IMR-90 (cell line): Measurements from ENCODE around the gene TM4SF18. TPM values are rescaled to one million over a fixed set of nuclear protein-coding genes. Genes with fewer than 3 reads are reported as not detected.
A peak's percentile ranks its signal among the peaks of the same experiment; 100 is the strongest.

ENCODE experiments used
- ATAC-seq: fragments of 200-7000 bp; cut with Tn5 transposase; 2 replicates; pipeline ENCODE4 v1.9.1; 2020; ENCODE audit warnings: low read depth, mild to moderate bottlenecking, moderate library complexity
- BruUV-seq: library from RNA; stranded (reverse); fragments of 400-500 nt; replicated peaks from 2 replicates; lab custom pipeline; 2021; lab: Mats Ljungman, UMichigan
- CTCF ChIA-PET: fragments of 300-600 bp; formaldehyde crosslinking; extraction: SDS; loops from one replicate; lab custom pipeline; 2021; ENCODE audit warnings: antibody characterized with exemption; lab: Yijun Ruan, JAX
- POLR2A ChIA-PET: fragments of 300-600 bp; sonication (Branson Sonifier 250); formaldehyde crosslinking; loops from one replicate; lab custom pipeline; 2022; ENCODE audit warnings: antibody characterized with exemption; ENCODE audit not compliant: unreplicated experiment; lab: Charles Lee
- DNase-seq: peaks from one replicate; pipeline ENCODE4 v3.0.0; 2013
- H2AFZ ChIP-seq: replicated peaks from 2 replicates; pipeline ENCODE3; 2013; ENCODE audit warnings: low read length, mild to moderate bottlenecking; ENCODE audit not compliant: poor library complexity
- H2AK5ac ChIP-seq: 2 replicates; pipeline ENCODE4 v1.6.1; 2013; ENCODE audit warnings: low read depth, low read length, inconsistent platforms
- H2AK9ac ChIP-seq: replicated peaks from 2 replicates; pipeline ENCODE3; 2013; ENCODE audit warnings: mild to moderate bottlenecking, low read depth, low read length, moderate library complexity; ENCODE audit not compliant: poor library complexity
- H2BK120ac ChIP-seq: 2 replicates; pipeline ENCODE4 v1.6.1; 2013; ENCODE audit warnings: low read depth, low read length, inconsistent platforms
- H2BK15ac ChIP-seq: 3 replicates; pipeline ENCODE4 v1.6.1; 2013; ENCODE audit warnings: low read depth, low read length, inconsistent platforms
- H2BK20ac ChIP-seq: 2 replicates; pipeline ENCODE4 v1.6.1; 2013; ENCODE audit warnings: low read depth, mild to moderate bottlenecking, inconsistent platforms, low read length, moderate library complexity
- H2BK5ac ChIP-seq: 2 replicates; pipeline ENCODE4 v1.6.1; 2013; ENCODE audit warnings: mild to moderate bottlenecking, low read depth, low read length, inconsistent platforms; ENCODE audit not compliant: poor library complexity, severe bottlenecking
- H3K14ac ChIP-seq: replicated peaks from 2 replicates; pipeline ENCODE4 v1.6.1; 2013; ENCODE audit warnings: low read depth, low read length, inconsistent platforms
- H3K18ac ChIP-seq: 2 replicates; pipeline ENCODE4 v1.6.1; 2013; ENCODE audit warnings: low read depth, low read length, control low read depth
- H3K23ac ChIP-seq: 2 replicates; pipeline ENCODE4 v1.6.1; 2013; ENCODE audit warnings: low read depth, low read length, inconsistent platforms
- H3K27ac ChIP-seq: 2 replicates; pipeline ENCODE4 v1.5.1; 2013; ENCODE audit warnings: mild to moderate bottlenecking, control low read depth, low read length; ENCODE audit not compliant: insufficient read depth
- H3K27me3 ChIP-seq: 2 replicates; pipeline ENCODE4 v1.6.1; 2013; ENCODE audit warnings: low read length; ENCODE audit not compliant: control insufficient read depth, insufficient read depth
- H3K36me3 ChIP-seq: 2 replicates; pipeline ENCODE4 v1.6.1; 2013; ENCODE audit warnings: low read length, mixed read lengths; ENCODE audit not compliant: control insufficient read depth, insufficient read depth
- H3K4ac ChIP-seq: 2 replicates; pipeline ENCODE4 v1.6.1; 2013; ENCODE audit warnings: low read depth, low read length, inconsistent platforms
- H3K4me1 ChIP-seq: 2 replicates; pipeline ENCODE4 v1.6.1; 2013; ENCODE audit warnings: low read length, mixed read lengths; ENCODE audit not compliant: control insufficient read depth, insufficient read depth
- H3K4me2 ChIP-seq: 2 replicates; pipeline ENCODE4 v1.6.1; 2013; ENCODE audit warnings: low read depth, mild to moderate bottlenecking, control low read depth, low read length, moderate library complexity
- H3K4me3 ChIP-seq: 2 replicates; pipeline ENCODE4 v1.5.1; 2013; ENCODE audit warnings: low read depth, mild to moderate bottlenecking, control low read depth, low read length, moderate library complexity; ENCODE audit not compliant: insufficient read depth
- H3K56ac ChIP-seq: 2 replicates; pipeline ENCODE4 v1.6.1; 2013; ENCODE audit warnings: low read length, inconsistent platforms; ENCODE audit not compliant: insufficient read depth; ENCODE audit errors: extremely low read depth
- H3K79me1 ChIP-seq, 2 experiments: 2 replicates each; pipeline ENCODE4 v1.6.1; 2013; ENCODE audit warnings: low read length in 2 of 2, inconsistent platforms in 1 of 2, low read depth in 1 of 2
- H3K9ac ChIP-seq: 2 replicates; pipeline ENCODE4 v1.6.1; 2013; ENCODE audit warnings: low read depth, low read length, control low read depth
- H3K9me1 ChIP-seq: 2 replicates; pipeline ENCODE4 v1.6.1; 2013; ENCODE audit warnings: low read length, inconsistent platforms; ENCODE audit not compliant: insufficient read depth
- H3K9me3 ChIP-seq: 2 replicates; pipeline ENCODE4 v1.6.1; 2013; ENCODE audit warnings: low read length; ENCODE audit not compliant: control insufficient read depth, insufficient read depth
- H4K20me1 ChIP-seq: 2 replicates; pipeline ENCODE4 v1.6.1; 2013; ENCODE audit warnings: low read length, inconsistent platforms; ENCODE audit not compliant: insufficient read depth
- H4K5ac ChIP-seq: 2 replicates; pipeline ENCODE4 v1.6.1; 2013; ENCODE audit warnings: mild to moderate bottlenecking, low read depth, low read length, control low read depth
- H4K8ac ChIP-seq, 2 experiments: 2 replicates each; pipeline ENCODE4 v1.6.1; 2013; ENCODE audit warnings: low read depth in 2 of 2, low read length in 2 of 2, control low read depth in 1 of 2, inconsistent platforms in 1 of 2
- H4K91ac ChIP-seq: 2 replicates; pipeline ENCODE4 v1.6.1; 2013; ENCODE audit warnings: low read depth, low read length, inconsistent platforms; ENCODE audit not compliant: insufficient read depth
- CHD1 ChIP-seq: IDR thresholded peaks from 2 replicates; pipeline ENCODE4 v1.6.1; 2012; ENCODE audit warnings: low read depth, low read length, improper control_type of control experiment
- FOS ChIP-seq: fragments of 150-350 bp; IDR thresholded peaks from 2 replicates; pipeline ENCODE4 v1.6.1; 2016; ENCODE audit warnings: low read depth, low read length
- MAFK ChIP-seq: IDR thresholded peaks from 2 replicates; pipeline ENCODE4 v1.6.1; 2012; ENCODE audit warnings: low read depth, low read length, improper control_type of control experiment
- MAZ ChIP-seq: IDR thresholded peaks from 2 replicates; pipeline ENCODE4 v1.6.1; 2012; ENCODE audit warnings: low read depth, mild to moderate bottlenecking, low read length, improper control_type of control experiment, moderate library complexity, borderline replicate concordance
- MXI1 ChIP-seq: IDR thresholded peaks from 2 replicates; pipeline ENCODE4 v1.6.1; 2012; ENCODE audit warnings: low read depth, mild to moderate bottlenecking, low read length, moderate library complexity, borderline replicate concordance
- NFE2L2 ChIP-seq: fragments of 150-350 bp; IDR thresholded peaks from 2 replicates; pipeline ENCODE4 v1.6.1; 2016; ENCODE audit warnings: low read depth, mild to moderate bottlenecking, low read length
- POLR2A ChIP-seq: IDR thresholded peaks from 2 replicates; pipeline ENCODE4 v1.6.1; 2012; ENCODE audit warnings: mild to moderate bottlenecking, low read depth, low read length
- RAD21 ChIP-seq: IDR thresholded peaks from 2 replicates; pipeline ENCODE4 v1.6.1; 2012; ENCODE audit warnings: low read length, improper control_type of control experiment
- WGBS, 2 experiments: methylation state at CpG; one replicate each; pipeline versions ENCODE4 v1.1.5 to v1.1.7; 2013; ENCODE audit warnings: missing lambda C conversion rate in 2 of 2; ENCODE audit not compliant: insufficient read length in 1 of 2; ENCODE audit errors: extremely low coverage in 2 of 2; 5-methylcytosine and 5-hydroxymethylcytosine counted together
- dilution Hi-C: fragments of 300-500 bp; cut with HindIII; formaldehyde crosslinking; loops from one replicate; pipeline ENCODE4 v1.14.3; 2018; ENCODE audit warnings: low sequenced_read_pairs; ENCODE audit not compliant: unreplicated experiment
- in situ Hi-C: fragments of 300-500 bp; cut with MboI; formaldehyde crosslinking; loops from 3 replicates; pipeline ENCODE4 v1.14.3; 2019; ENCODE audit warnings: low sequenced_read_pairs, inconsistent platforms, mixed read lengths
- intact Hi-C: fragments of 100-400 bp; cut with micrococcal nuclease; formaldehyde crosslinking; loops from 2 replicates; pipeline ENCODE4 v1.10.0; 2022
- polyA plus RNA-seq, 3 experiments: library from polyadenylated mRNA; depleted of rRNA; stranded (reverse); fragments of >200 nt; gene quantifications; 2 replicates each; pipeline ENCODE4 v1.2.3, GENCODE V29; 2012; ENCODE audit warnings: low replicate concordance in 1 of 3
- total RNA-seq: library from RNA; depleted of rRNA; stranded (reverse); fragments of >200 nt; gene quantifications from 2 replicates; pipeline ENCODE4 v1.2.3, GENCODE V29; 2012
- TF ChIP-seq, protein P1 (sequence below): conservative IDR thresholded peaks from 2 replicates; pipeline ENCODE4 v1.5.1; 2012; ENCODE audit warnings: mild to moderate bottlenecking, low read depth, low read length, improper control_type of control experiment
- TF ChIP-seq, protein P2 (sequence below): fragments of 150-350 bp; IDR thresholded peaks from 2 replicates; pipeline ENCODE4 v1.6.1; 2017; ENCODE audit warnings: mild to moderate bottlenecking, antibody characterized with exemption, low read length, low read depth
- TF ChIP-seq, protein P3 (sequence below): fragments of 150-350 bp; IDR thresholded peaks from 2 replicates; pipeline ENCODE4 v1.6.1; 2016; ENCODE audit warnings: low read depth, mild to moderate bottlenecking, low read length, moderate library complexity, borderline replicate concordance

Gene TM4SF18
- total and polyA plus RNA-seq, 2 of the 4 experiments (the other 2 are of a cell fraction): under 0.01 TPM; not detected in 1

DNA sequence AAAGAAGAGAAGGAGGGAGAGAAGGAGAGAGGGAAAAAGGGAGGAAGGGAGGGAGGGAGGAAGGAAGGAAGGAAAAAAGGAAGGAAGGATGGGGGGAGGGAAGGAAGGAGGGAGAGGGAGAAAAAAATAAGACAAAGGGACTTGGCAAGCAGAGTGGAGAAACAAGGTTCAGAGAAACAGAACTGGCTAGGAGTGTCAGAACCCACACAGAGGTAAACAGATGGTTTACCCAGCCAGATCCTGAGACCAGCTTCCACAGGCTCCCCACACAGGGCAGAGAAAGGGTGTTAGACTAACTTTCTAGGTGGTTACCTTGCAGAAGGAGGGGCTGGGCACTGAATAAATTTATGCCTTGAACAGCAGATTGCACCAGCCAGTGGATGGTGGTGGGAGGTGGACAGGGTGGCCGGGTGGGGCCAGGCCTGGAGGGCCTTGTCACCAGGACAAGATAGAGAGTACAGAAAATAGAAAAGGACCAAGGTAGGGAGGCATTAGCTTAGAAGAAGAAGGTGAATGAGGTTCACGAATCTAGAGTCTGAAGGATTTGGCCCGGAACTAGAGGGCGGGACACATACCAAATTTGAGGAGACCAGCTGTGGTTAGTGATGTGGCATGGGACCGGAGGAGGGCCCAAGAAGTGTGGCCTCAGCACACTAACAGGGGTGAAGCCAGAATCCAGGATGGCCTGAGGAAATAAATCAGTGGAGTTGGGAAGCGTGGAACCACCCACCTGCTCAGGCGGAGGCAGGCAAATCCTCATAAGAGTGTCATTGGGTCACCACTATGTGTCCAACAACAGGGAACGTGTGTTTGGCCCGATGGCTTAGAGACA, 45.3 kb upstream of the TM4SF18 start:
- H3K9ac ChIP-seq: peak overlapping the region; percentile 6
- H3K9me1 ChIP-seq: peaks cover 28% of the 10 kb centered on the region
- peak overlapping the region; percentile 83 for H2BK15ac ChIP-seq
- peak overlapping the region; percentile 91 for H3K18ac ChIP-seq
- ChIA-PET CTCF (interaction anchor here (0.6 kb wide), 1 partner anchor 46 kb away, joined by 3 read pairs; no protein-coding TSS in a partner anchor), POLR2A (interaction anchor here (0.5 to 1.7 kb wide), 2 partner anchors 8 to 40 kb away, joined by 3 to 5 read pairs; no protein-coding TSS in a partner anchor)
- dilution Hi-C loops: no loop called here
- peak overlapping the region; percentile 91 for H2BK120ac ChIP-seq
- H4K91ac ChIP-seq: peak overlapping the region; percentile 80
- peaks cover 23% of the 10 kb centered on the region for H3K4me1 ChIP-seq
- peak overlapping the region; percentile 88 for H2AK9ac ChIP-seq
- H3K9me3 ChIP-seq: no peaks in the 10 kb centered on the region
- H3K36me3 ChIP-seq: peaks cover 9% of the 10 kb centered on the region
- in situ Hi-C loops: no loop called here
- intact Hi-C loops: no loop called here
- H3K4ac ChIP-seq: peak overlapping the region; percentile 88
- H3K27me3 ChIP-seq: no peaks in the 10 kb centered on the region
- peak overlapping the region; percentile 93 for H4K5ac ChIP-seq
- peak overlapping the region; percentile 68 for H2AFZ ChIP-seq
- ATAC-seq: no peak
- TF ChIP-seq MXI1 (no peak), RAD21 (no peak), MAZ (no peak), NFE2L2 (no peak), CHD1 (no peak), FOS (no peak), POLR2A (no peak), MAFK (no peak)
- TF ChIP-seq, protein P1, sequence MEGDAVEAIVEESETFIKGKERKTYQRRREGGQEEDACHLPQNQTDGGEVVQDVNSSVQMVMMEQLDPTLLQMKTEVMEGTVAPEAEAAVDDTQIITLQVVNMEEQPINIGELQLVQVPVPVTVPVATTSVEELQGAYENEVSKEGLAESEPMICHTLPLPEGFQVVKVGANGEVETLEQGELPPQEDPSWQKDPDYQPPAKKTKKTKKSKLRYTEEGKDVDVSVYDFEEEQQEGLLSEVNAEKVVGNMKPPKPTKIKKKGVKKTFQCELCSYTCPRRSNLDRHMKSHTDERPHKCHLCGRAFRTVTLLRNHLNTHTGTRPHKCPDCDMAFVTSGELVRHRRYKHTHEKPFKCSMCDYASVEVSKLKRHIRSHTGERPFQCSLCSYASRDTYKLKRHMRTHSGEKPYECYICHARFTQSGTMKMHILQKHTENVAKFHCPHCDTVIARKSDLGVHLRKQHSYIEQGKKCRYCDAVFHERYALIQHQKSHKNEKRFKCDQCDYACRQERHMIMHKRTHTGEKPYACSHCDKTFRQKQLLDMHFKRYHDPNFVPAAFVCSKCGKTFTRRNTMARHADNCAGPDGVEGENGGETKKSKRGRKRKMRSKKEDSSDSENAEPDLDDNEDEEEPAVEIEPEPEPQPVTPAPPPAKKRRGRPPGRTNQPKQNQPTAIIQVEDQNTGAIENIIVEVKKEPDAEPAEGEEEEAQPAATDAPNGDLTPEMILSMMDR: no peak
- TF ChIP-seq, protein P2, sequence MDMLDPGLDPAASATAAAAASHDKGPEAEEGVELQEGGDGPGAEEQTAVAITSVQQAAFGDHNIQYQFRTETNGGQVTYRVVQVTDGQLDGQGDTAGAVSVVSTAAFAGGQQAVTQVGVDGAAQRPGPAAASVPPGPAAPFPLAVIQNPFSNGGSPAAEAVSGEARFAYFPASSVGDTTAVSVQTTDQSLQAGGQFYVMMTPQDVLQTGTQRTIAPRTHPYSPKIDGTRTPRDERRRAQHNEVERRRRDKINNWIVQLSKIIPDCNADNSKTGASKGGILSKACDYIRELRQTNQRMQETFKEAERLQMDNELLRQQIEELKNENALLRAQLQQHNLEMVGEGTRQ: no peak
- TF ChIP-seq, protein P3, sequence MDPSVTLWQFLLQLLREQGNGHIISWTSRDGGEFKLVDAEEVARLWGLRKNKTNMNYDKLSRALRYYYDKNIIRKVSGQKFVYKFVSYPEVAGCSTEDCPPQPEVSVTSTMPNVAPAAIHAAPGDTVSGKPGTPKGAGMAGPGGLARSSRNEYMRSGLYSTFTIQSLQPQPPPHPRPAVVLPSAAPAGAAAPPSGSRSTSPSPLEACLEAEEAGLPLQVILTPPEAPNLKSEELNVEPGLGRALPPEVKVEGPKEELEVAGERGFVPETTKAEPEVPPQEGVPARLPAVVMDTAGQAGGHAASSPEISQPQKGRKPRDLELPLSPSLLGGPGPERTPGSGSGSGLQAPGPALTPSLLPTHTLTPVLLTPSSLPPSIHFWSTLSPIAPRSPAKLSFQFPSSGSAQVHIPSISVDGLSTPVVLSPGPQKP: no peak
- 100% methylated on average over 3 of the region's 9 CpGs; no CpG with 5 or more reads in 1 of the 2 experiments for WGBS, 2 experiments
- peak overlapping the region; percentile 84 for H2BK20ac ChIP-seq
- peak overlapping the region; percentile 89 for H3K27ac ChIP-seq
- peak overlapping the region; percentile 44 for H3K14ac ChIP-seq
- H3K79me1 ChIP-seq: peaks cover 10 to 45% of the 10 kb centered on the region in 2 experiments; a peak in 3 of 4 replicates
- peak overlapping the region; percentile 97 for H2AK5ac ChIP-seq
- peak overlapping the region; percentile 57 for H3K23ac ChIP-seq
- peak overlapping the region; percentile 52 to 88 for H4K8ac ChIP-seq
- no peak for DNase-seq
- peak overlapping the region; percentile 78 for H2BK5ac ChIP-seq
- no TSS peak for BruUV-seq
- H3K56ac ChIP-seq: peak overlapping the region; percentile 62
- no peaks in the 10 kb centered on the region for H4K20me1 ChIP-seq
- peak overlapping the region; percentile 48; the same call in 1 of the 2 replicates for H3K4me2 ChIP-seq
- H3K4me3 ChIP-seq: no peak overlapping the region
